Central memory CD8-positive, alpha-beta T cell (primary cell): ENCODE data around the gene PRKCH.

ENCODE experiments used
- ATAC-seq: fragments of 150-1000 bp; cut with Tn5 transposase; replicated peaks from 2 replicates; pipeline ENCODE4 v1.10.0; 2022; ENCODE audit warnings: mild to moderate bottlenecking, moderate FRiP score, moderate number of reproducible peaks; ENCODE audit not compliant: poor library complexity, severe bottlenecking; ENCODE audit errors: extremely low read depth
- DNase-seq, 2 donors: peaks; one replicate each; pipeline ENCODE4 v3.0.0; 2021; ENCODE audit warnings: low spot score in 2 of 2
- H3K27ac Mint-ChIP-seq: one replicate; pipeline ENCODE4 v1.8.0; 2022; ENCODE audit warnings: low read depth, mild to moderate bottlenecking, moderate library complexity, mixed read lengths
- H3K27me3 Mint-ChIP-seq: one replicate; pipeline ENCODE4 v1.8.0; 2022; ENCODE audit warnings: mixed read lengths
- H3K36me3 Mint-ChIP-seq: one replicate; pipeline ENCODE4 v1.8.0; 2022; ENCODE audit warnings: mild to moderate bottlenecking, moderate library complexity, mixed read lengths; ENCODE audit not compliant: insufficient read depth
- H3K4me1 Mint-ChIP-seq: one replicate; pipeline ENCODE4 v1.8.0; 2022; ENCODE audit warnings: mixed read lengths
- H3K4me3 Mint-ChIP-seq: one replicate; pipeline ENCODE4 v1.8.0; 2022; ENCODE audit warnings: mild to moderate bottlenecking, moderate library complexity, mixed read lengths
- H3K9me3 Mint-ChIP-seq: one replicate; pipeline ENCODE4 v1.8.0; 2022; ENCODE audit warnings: mixed read lengths

Gene PRKCH

GRCh38 chr14:61433169-61433568 is 111.8 kb downstream of the PRKCH start:
- H3K9me3 Mint-ChIP-seq: no peaks in the 10 kb centered on the region
- peaks cover 33% of the 10 kb centered on the region for H3K36me3 Mint-ChIP-seq
- ATAC-seq (no peak), DNase-seq (no peak)
- H3K27ac Mint-ChIP-seq: peak overlapping the region; percentile 92
- H3K27me3 Mint-ChIP-seq: no peaks in the 10 kb centered on the region
- peak overlapping the region; percentile 71 for H3K4me3 Mint-ChIP-seq
- peaks cover 95% of the 10 kb centered on the region for H3K4me1 Mint-ChIP-seq

GRCh38 chr14:61433828-61434227 is 112.4 kb downstream of the PRKCH start:
- peak overlapping the region; percentile 55 for H3K4me3 Mint-ChIP-seq
- H3K27me3 Mint-ChIP-seq: no peaks in the 10 kb centered on the region
- no peak for ATAC-seq
- H3K4me1 Mint-ChIP-seq: peaks cover 95% of the 10 kb centered on the region
- H3K27ac Mint-ChIP-seq: peak overlapping the region; percentile 92
- peaks cover 38% of the 10 kb centered on the region for H3K36me3 Mint-ChIP-seq
- H3K9me3 Mint-ChIP-seq: no peaks in the 10 kb centered on the region
- no peak for DNase-seq

- H3K4me1 Mint-ChIP-seq: peaks cover 95% of the 10 kb centered on the region
- no peaks in the 10 kb centered on the region for H3K27me3 Mint-ChIP-seq
- peaks cover 43% of the 10 kb centered on the region for H3K36me3 Mint-ChIP-seq
These were observed 112.9 kb downstream of the PRKCH start for GRCh38 chr14:61434311-61434710.

GRCh38 chr14:61435563-61436337 is 114.4 kb downstream of the PRKCH start:
- Mint-ChIP-seq H3K27me3 (no peaks in the 10 kb centered on the region), H3K4me1 (peaks cover 94% of the 10 kb centered on the region), H3K9me3 (no peaks in the 10 kb centered on the region), H3K4me3 (peak overlapping the region; percentile 18), H3K36me3 (peaks cover 46% of the 10 kb centered on the region), H3K27ac (peak overlapping the region; percentile 92)
- ATAC-seq (no peak), DNase-seq (no peak)

More at GRCh38 chr14:61434311-61434710, 112.9 kb downstream of the PRKCH start:
- ATAC-seq (no peak), DNase-seq (no peak)
- H3K27ac Mint-ChIP-seq: peak overlapping the region; percentile 92
- peak overlapping the region; percentile 55 for H3K4me3 Mint-ChIP-seq
- no peaks in the 10 kb centered on the region for H3K9me3 Mint-ChIP-seq

- H3K27ac Mint-ChIP-seq: peak overlapping the region; percentile 95
- peaks cover 90% of the 10 kb centered on the region for H3K4me1 Mint-ChIP-seq
- H3K36me3 Mint-ChIP-seq: peaks cover 44% of the 10 kb centered on the region
- no peak for DNase-seq
- ATAC-seq: no peak
- peak overlapping the region; percentile 78 for H3K4me3 Mint-ChIP-seq
- H3K9me3 Mint-ChIP-seq: no peaks in the 10 kb centered on the region
- H3K27me3 Mint-ChIP-seq: no peaks in the 10 kb centered on the region
These were observed 116.0 kb downstream of the PRKCH start for GRCh38 chr14:61437381-61437780.

- Mint-ChIP-seq H3K4me1 (peaks cover 92% of the 10 kb centered on the region), H3K27me3 (no peaks in the 10 kb centered on the region), H3K36me3 (peaks cover 46% of the 10 kb centered on the region), H3K9me3 (no peaks in the 10 kb centered on the region), H3K4me3 (peak overlapping the region; percentile 78), H3K27ac (peak overlapping the region; percentile 95)
- peak; percentile 31 for ATAC-seq
- DNase-seq: no peak
These were observed 116.7 kb downstream of the PRKCH start for GRCh38 chr14:61438036-61438435.

GRCh38 chr14:61438497-61438859 is 117.1 kb downstream of the PRKCH start:
- H3K9me3 Mint-ChIP-seq: no peaks in the 10 kb centered on the region
- peaks cover 92% of the 10 kb centered on the region for H3K4me1 Mint-ChIP-seq
- ATAC-seq (no peak), DNase-seq (no peak)
- peaks cover 46% of the 10 kb centered on the region for H3K36me3 Mint-ChIP-seq
- peak overlapping the region; percentile 78 for H3K4me3 Mint-ChIP-seq
- H3K27ac Mint-ChIP-seq: peak overlapping the region; percentile 95
- H3K27me3 Mint-ChIP-seq: no peaks in the 10 kb centered on the region

- Mint-ChIP-seq H3K36me3 (peaks cover 48% of the 10 kb centered on the region), H3K9me3 (no peaks in the 10 kb centered on the region), H3K4me1 (peaks cover 92% of the 10 kb centered on the region), H3K4me3 (peak overlapping the region; percentile 78), H3K27ac (peak overlapping the region; percentile 95), H3K27me3 (no peaks in the 10 kb centered on the region)
- ATAC-seq (peak; percentile 60), DNase-seq (peak in 1 of 2 donors; percentile 27)
These were observed 117.7 kb downstream of the PRKCH start for GRCh38 chr14:61438860-61439765.

- Mint-ChIP-seq H3K4me1 (peaks cover 92% of the 10 kb centered on the region), H3K27me3 (no peaks in the 10 kb centered on the region)
These were observed 118.5 kb downstream of the PRKCH start for GRCh38 chr14:61439779-61440418.

GRCh38 chr14:61443481-61443880 is 122.1 kb downstream of the PRKCH start:
- DNase-seq: no peak
- Mint-ChIP-seq H3K4me1 (peaks cover 93% of the 10 kb centered on the region), H3K27ac (peak overlapping the region; percentile 91), H3K9me3 (no peaks in the 10 kb centered on the region), H3K36me3 (peaks cover 53% of the 10 kb centered on the region), H3K4me3 (peak overlapping the region; percentile 44), H3K27me3 (no peaks in the 10 kb centered on the region)
- ATAC-seq: no peak

More at GRCh38 chr14:61439779-61440418, 118.5 kb downstream of the PRKCH start:
- Mint-ChIP-seq H3K27ac (peak overlapping the region; percentile 95), H3K4me3 (peak overlapping the region; percentile 78), H3K9me3 (no peaks in the 10 kb centered on the region), H3K36me3 (peaks cover 46% of the 10 kb centered on the region)
- DNase-seq: no peak
- ATAC-seq: no peak

GRCh38 chr14:61444215-61444768 is 122.9 kb downstream of the PRKCH start:
- peak in 1 of 2 donors; percentile 39 for DNase-seq
- H3K4me1 Mint-ChIP-seq: peaks cover 93% of the 10 kb centered on the region
- peak overlapping the region; percentile 44 for H3K4me3 Mint-ChIP-seq
- H3K27me3 Mint-ChIP-seq: no peaks in the 10 kb centered on the region
- ATAC-seq: peak; percentile 89
- H3K36me3 Mint-ChIP-seq: peaks cover 52% of the 10 kb centered on the region
- no peaks in the 10 kb centered on the region for H3K9me3 Mint-ChIP-seq
- peak overlapping the region; percentile 91 for H3K27ac Mint-ChIP-seq

GRCh38 chr14:61451491-61451890 is 130.1 kb downstream of the PRKCH start:
- peak overlapping the region; percentile 86 for H3K27ac Mint-ChIP-seq
- peaks cover 79% of the 10 kb centered on the region for H3K36me3 Mint-ChIP-seq
- ATAC-seq: no peak
- peak overlapping the region; percentile 68 for H3K4me3 Mint-ChIP-seq
- H3K4me1 Mint-ChIP-seq: peaks cover 97% of the 10 kb centered on the region
- H3K27me3 Mint-ChIP-seq: no peaks in the 10 kb centered on the region
- DNase-seq: no peak
- H3K9me3 Mint-ChIP-seq: no peaks in the 10 kb centered on the region
